Suprapubic skin (tissue), 4 donors: Measurements from ENCODE around the gene KCNA10. TPM values are rescaled to one million over a fixed set of nuclear protein-coding genes. Genes with fewer than 3 reads are reported as not detected.

Experiments
- DNase-seq, 2 donors: peaks; one replicate each; pipeline ENCODE4 v3.0.0-alpha.2; 2019; ENCODE audit warnings: low spot score in 2 of 2
- H3K27ac ChIP-seq: fragments of 200-600 bp; sonication (generic); one replicate; pipeline ENCODE4 v1.5.1; 2019
- H3K27me3 ChIP-seq: fragments of 200-600 bp; sonication (generic); one replicate; pipeline ENCODE4 v1.5.1; 2019
- H3K36me3 ChIP-seq: fragments of 200-600 bp; sonication (generic); one replicate; pipeline ENCODE4 v1.5.1; 2019
- H3K4me1 ChIP-seq: fragments of 200-600 bp; sonication (generic); one replicate; pipeline ENCODE4 v1.5.1; 2019
- H3K4me3 ChIP-seq: fragments of 200-600 bp; sonication (generic); one replicate; pipeline ENCODE4 v1.5.1; 2019; ENCODE audit warnings: mild to moderate bottlenecking
- H3K9me3 ChIP-seq: fragments of 200-600 bp; sonication (generic); one replicate; pipeline ENCODE4 v1.5.1; 2019
- CTCF ChIP-seq, 2 donors: fragments of 200-600 bp in 1 of 2; fragments of 450-650 bp in 1 of 2; sonication (generic) in 1 of 2; IDR thresholded peaks; one replicate each; pipeline ENCODE4 v1.5.1; 2016 to 2019; ENCODE audit warnings: antibody characterized with exemption in 2 of 2, mild to moderate bottlenecking in 1 of 2, moderate library complexity in 1 of 2
- EP300 ChIP-seq: sonication (generic); formaldehyde crosslinking; IDR thresholded peaks from one replicate; pipeline ENCODE4 v1.6.1; 2017; ENCODE audit warnings: antibody characterized with exemption
- POLR2A ChIP-seq, 2 donors: fragments of 450-650 bp; IDR thresholded peaks; one replicate each; pipeline ENCODE4 v1.6.1; 2017; ENCODE audit warnings: antibody characterized with exemption in 2 of 2, mild to moderate bottlenecking in 2 of 2, moderate library complexity in 2 of 2
- POLR2AphosphoS5 ChIP-seq, 3 donors: sonication (generic); formaldehyde crosslinking; IDR thresholded peaks; one replicate each; pipeline ENCODE4 v1.6.1; 2017; ENCODE audit warnings: antibody characterized with exemption in 3 of 3
- WGBS: methylation state at CpG from one replicate; pipeline ENCODE4 v1.1.5; 2018; 5-methylcytosine and 5-hydroxymethylcytosine counted together
- total RNA-seq, 4 donors: library from RNA; depleted of rRNA; stranded (reverse); fragments of >200 nt; gene quantifications; one replicate each; pipeline ENCODE4 v1.1.0, GENCODE V29; 2016

KCNA10 gene
- total RNA-seq, 4 donors from 2014 or later, result not detected

- H3K36me3 ChIP-seq, result no peaks in the 10 kb centered on the region
- peaks cover 29% of the 10 kb centered on the region for H3K27me3 ChIP-seq
- H3K4me3 ChIP-seq, result no peak overlapping the region
- TF ChIP-seq CTCF (IDR thresholded peaks at IDR 0.05), result no peak
- no peak for TF ChIP-seq EP300
- no peak for TF ChIP-seq POLR2A (IDR thresholded peaks at IDR 0.05)
- H3K9me3 ChIP-seq, result no peaks in the 10 kb centered on the region
- no peak overlapping the region for H3K27ac ChIP-seq
- 66% methylated on average over 4 of the region's 4 CpGs for WGBS
- peaks cover 15% of the 10 kb centered on the region for H3K4me1 ChIP-seq
- no peak for DNase-seq
These were observed 38.4 kb downstream of the KCNA10 start for GRCh38 chr1:110480356-110481096.

- Histone ChIP-seq H3K4me3 (no peak overlapping the region), H3K27me3 (peaks cover 19% of the 10 kb centered on the region), H3K4me1 (peaks cover 15% of the 10 kb centered on the region), H3K27ac (no peak overlapping the region), H3K9me3 (no peaks in the 10 kb centered on the region), H3K36me3 (no peaks in the 10 kb centered on the region)
- 93% methylated on average over 6 of the region's 8 CpGs for WGBS
- TF ChIP-seq CTCF (IDR thresholded peaks at IDR 0.05) (no peak), POLR2A (IDR thresholded peaks at IDR 0.05) (no peak)
- DNase-seq, result no peak
These were observed 40.1 kb downstream of the KCNA10 start for GRCh38 chr1:110478886-110479285.

GRCh38 chr1:110477967-110478640 is 40.9 kb downstream of the KCNA10 start:
- H3K36me3 ChIP-seq, result no peaks in the 10 kb centered on the region
- H3K4me3 ChIP-seq, result no peak overlapping the region
- H3K4me1 ChIP-seq, result peaks cover 15% of the 10 kb centered on the region
- peaks cover 13% of the 10 kb centered on the region for H3K27me3 ChIP-seq
- H3K27ac ChIP-seq, result no peak overlapping the region
- DNase-seq, result no peak
- TF ChIP-seq CTCF (IDR thresholded peaks at IDR 0.05), result no peak
- no peak for TF ChIP-seq POLR2AphosphoS5 (IDR thresholded peaks at IDR 0.05)
- no peak for TF ChIP-seq POLR2A (IDR thresholded peaks at IDR 0.05)
- no peak for TF ChIP-seq EP300
- no peaks in the 10 kb centered on the region for H3K9me3 ChIP-seq
- 71% methylated on average over 3 of the region's 3 CpGs for WGBS

- TF ChIP-seq POLR2AphosphoS5 (IDR thresholded peaks at IDR 0.05) (no peak), EP300 (no peak), POLR2A (IDR thresholded peaks at IDR 0.05) (no peak), CTCF (IDR thresholded peaks at IDR 0.05) (no peak)
- 47% methylated on average over 3 of the region's 3 CpGs for WGBS
These were observed 41.5 kb downstream of the KCNA10 start for GRCh38 chr1:110477445-110477957.

GRCh38 chr1:110477041-110477440 is 41.9 kb downstream of the KCNA10 start:
- H3K4me3 ChIP-seq, result no peak overlapping the region
- peaks cover 10% of the 10 kb centered on the region for H3K27me3 ChIP-seq
- H3K36me3 ChIP-seq, result no peaks in the 10 kb centered on the region
- WGBS, result 76% methylated on average over 2 of the region's 2 CpGs
- TF ChIP-seq EP300, result no peak
- TF ChIP-seq POLR2A (IDR thresholded peaks at IDR 0.05), result no peak
- no peak for TF ChIP-seq CTCF (IDR thresholded peaks at IDR 0.05)
- TF ChIP-seq POLR2AphosphoS5 (IDR thresholded peaks at IDR 0.05), result no peak
- H3K4me1 ChIP-seq, result peaks cover 13% of the 10 kb centered on the region
- H3K27ac ChIP-seq, result no peak overlapping the region
- DNase-seq, result no peak
- no peaks in the 10 kb centered on the region for H3K9me3 ChIP-seq

More at GRCh38 chr1:110477445-110477957, 41.5 kb downstream of the KCNA10 start:
- H3K4me3 ChIP-seq, result no peak overlapping the region
- peaks cover 10% of the 10 kb centered on the region for H3K27me3 ChIP-seq
- no peak for DNase-seq
- H3K36me3 ChIP-seq, result no peaks in the 10 kb centered on the region
- peaks cover 13% of the 10 kb centered on the region for H3K4me1 ChIP-seq
- no peaks in the 10 kb centered on the region for H3K9me3 ChIP-seq
- H3K27ac ChIP-seq, result no peak overlapping the region
